WI38 (cell line): ENCODE results near the gene REST.

Source experiments
- H3K4me3 ChIP-seq: 2 replicates; pipeline ENCODE4 v1.5.1; 2011; ENCODE audit warnings: low read depth, mild to moderate bottlenecking, control low read depth, low read length
- TF ChIP-seq, protein P1 (sequence below): IDR thresholded peaks from 2 replicates; pipeline ENCODE4 v1.5.1; 2012; ENCODE audit warnings: low read depth, mild to moderate bottlenecking, control low read depth, low read length

Gene REST

DNA sequence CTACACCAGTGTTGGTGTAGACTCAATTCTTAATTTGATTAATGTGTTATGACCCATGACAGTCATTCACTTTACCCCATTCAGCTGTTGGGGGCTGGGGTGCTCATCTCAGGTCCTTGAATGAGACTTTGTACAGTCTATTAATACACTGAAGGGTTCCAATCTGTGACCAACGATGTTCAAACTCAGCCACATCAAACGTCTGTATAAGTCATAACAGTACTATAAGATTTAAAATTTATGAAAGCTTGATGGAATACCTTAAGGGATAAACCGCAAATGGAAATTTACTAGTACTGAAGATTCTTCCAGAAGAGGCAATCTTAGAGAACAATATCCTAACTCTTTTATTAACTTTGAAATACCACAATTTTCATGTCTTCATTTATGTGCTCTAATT, 33.7 kb downstream of the REST start:
- TF ChIP-seq, protein P1, sequence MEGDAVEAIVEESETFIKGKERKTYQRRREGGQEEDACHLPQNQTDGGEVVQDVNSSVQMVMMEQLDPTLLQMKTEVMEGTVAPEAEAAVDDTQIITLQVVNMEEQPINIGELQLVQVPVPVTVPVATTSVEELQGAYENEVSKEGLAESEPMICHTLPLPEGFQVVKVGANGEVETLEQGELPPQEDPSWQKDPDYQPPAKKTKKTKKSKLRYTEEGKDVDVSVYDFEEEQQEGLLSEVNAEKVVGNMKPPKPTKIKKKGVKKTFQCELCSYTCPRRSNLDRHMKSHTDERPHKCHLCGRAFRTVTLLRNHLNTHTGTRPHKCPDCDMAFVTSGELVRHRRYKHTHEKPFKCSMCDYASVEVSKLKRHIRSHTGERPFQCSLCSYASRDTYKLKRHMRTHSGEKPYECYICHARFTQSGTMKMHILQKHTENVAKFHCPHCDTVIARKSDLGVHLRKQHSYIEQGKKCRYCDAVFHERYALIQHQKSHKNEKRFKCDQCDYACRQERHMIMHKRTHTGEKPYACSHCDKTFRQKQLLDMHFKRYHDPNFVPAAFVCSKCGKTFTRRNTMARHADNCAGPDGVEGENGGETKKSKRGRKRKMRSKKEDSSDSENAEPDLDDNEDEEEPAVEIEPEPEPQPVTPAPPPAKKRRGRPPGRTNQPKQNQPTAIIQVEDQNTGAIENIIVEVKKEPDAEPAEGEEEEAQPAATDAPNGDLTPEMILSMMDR, result no peak
- no peak overlapping the region for H3K4me3 ChIP-seq

DNA sequence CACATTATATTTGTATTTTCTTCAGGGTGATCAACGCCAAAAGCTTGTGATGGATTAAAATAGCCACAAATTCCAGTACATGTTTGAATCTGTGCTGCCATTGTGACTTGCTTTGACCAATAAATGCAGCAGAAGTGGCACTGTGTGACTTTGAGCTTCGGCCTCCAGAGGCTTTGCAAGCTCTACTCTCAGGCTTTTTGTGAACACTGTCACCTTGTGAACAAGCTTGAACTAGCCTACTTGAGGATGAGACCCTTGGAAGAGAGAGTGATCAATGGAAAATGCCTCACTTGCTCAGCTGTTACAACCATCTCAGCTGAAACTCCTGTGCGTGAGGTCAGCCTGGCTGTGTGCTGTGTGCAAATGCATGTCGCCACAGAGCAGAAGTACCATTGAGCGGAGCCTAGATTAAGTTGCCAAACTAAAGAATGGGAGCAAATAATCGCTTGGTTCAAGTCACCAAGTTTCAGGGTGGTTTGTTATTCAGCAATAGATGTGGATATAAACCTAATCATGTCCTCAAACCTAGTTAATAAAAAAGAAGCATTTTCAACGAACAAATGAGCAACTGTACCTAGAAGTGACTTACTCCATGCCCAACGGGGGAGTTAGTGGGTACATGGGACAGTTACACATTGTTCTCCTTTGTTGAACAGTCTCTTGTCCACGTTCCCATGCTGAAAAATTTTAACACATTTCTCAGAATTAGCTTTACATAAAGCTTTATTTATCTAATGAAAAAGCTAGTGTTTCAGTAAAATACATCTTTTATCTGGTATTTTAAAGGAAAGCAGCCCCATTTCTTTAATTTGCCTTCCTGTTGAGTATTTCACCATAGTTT, 46.2 kb downstream of the REST start:
- TF ChIP-seq, protein P1, result no peak
- no peak overlapping the region for H3K4me3 ChIP-seq

DNA sequence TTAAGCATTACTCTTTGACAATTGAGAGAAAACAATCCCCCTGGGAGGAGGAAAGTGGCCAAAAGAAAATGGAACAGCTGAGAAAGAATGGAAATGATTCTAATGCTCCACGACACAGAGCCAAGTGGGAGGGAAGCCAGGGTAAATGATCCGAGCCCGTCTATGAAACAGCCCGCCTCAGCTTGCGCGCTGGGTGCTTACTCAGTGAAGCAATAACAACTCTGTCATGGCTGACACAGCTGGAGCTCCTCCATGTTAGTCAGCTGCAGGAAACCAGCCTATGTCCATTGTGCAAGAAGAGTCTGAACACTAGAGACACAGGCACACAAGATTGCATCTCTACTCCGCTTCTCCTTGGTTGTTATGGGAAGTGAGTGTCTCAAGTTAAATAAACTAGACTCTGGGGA, 50.4 kb downstream of the REST start:
- TF ChIP-seq, protein P1, result no peak

GRCh38 chr4:56959100-56959499, 51.4 kb downstream of the REST start:
- TF ChIP-seq, protein P1, result no peak
- no peak overlapping the region for H3K4me3 ChIP-seq

More for the DNA sequence above, 50.4 kb downstream of the REST start:
- H3K4me3 ChIP-seq, result peak overlapping the region; percentile 41

DNA sequence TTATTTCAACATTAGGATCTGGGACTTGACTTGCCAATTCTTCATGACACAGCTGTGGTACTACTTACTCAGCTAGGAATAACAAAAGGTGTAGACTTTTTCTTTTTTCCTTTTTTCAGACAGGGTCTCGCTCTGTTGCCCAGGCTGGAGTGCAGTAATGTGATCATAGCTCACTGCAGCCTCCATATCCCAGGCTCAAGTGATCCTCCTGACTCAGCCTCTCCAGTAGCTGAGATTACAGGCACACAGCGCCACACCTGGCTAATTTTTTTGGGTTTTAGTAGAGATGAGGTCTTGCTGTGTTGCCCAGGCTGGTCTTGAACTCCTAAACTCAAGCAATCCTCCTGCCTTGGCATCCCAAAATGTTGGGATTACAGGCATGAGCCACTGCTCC, 53.4 kb downstream of the REST start:
- H3K4me3 ChIP-seq, result no peak overlapping the region
- TF ChIP-seq, protein P1, result no peak

DNA sequence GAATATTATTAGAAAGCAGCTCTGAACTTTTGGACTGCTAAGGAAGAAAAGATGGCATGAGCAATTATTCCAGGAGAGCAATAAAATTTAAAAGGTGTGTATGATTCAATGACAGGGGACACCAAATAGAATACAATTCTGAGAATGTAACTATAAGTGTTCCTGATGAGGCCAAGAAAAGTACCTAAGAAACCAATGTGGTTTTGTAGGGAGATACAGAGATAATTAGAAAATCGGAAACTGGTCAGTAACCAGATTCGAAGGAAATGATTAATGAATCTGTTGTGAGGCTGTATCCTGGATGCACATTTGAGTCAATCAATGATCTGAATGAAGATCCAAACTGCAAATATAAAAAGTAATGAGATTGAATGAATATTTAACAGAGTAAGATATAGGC, 63.7 kb downstream of the REST start:
- H3K4me3 ChIP-seq, result no peak overlapping the region
- TF ChIP-seq, protein P1, result no peak

DNA sequence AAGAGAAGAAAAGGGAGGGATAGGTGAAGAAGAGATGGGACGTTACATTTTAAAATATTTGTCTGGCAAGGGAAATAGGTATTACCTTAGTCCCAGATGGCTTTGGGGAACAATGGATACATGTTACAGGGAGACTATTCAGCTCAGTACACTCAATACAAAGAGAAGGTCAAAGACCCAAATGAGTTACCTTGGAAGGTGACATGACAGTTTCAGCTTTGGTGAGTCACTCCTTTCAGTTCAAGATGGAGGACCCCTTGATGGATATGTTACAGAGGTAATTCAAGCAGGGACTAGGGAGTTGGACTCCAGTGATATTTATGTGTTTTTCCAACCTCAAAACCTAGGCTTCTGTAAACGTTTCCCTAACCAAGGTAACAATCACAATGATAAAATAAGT, 64.7 kb downstream of the REST start:
- TF ChIP-seq, protein P1, result no peak
- no peak overlapping the region for H3K4me3 ChIP-seq
